Measurements from ENCODE around the gene RPL19.

RPL19 gene

GRCh38 chr17:39204245-39204644, 4.2 kb downstream of the RPL19 start:
- no peak overlapping the region for H3K4me3 ChIP-seq (ENCODE audit: low read length)
- TF ChIP-seq, protein P1, sequence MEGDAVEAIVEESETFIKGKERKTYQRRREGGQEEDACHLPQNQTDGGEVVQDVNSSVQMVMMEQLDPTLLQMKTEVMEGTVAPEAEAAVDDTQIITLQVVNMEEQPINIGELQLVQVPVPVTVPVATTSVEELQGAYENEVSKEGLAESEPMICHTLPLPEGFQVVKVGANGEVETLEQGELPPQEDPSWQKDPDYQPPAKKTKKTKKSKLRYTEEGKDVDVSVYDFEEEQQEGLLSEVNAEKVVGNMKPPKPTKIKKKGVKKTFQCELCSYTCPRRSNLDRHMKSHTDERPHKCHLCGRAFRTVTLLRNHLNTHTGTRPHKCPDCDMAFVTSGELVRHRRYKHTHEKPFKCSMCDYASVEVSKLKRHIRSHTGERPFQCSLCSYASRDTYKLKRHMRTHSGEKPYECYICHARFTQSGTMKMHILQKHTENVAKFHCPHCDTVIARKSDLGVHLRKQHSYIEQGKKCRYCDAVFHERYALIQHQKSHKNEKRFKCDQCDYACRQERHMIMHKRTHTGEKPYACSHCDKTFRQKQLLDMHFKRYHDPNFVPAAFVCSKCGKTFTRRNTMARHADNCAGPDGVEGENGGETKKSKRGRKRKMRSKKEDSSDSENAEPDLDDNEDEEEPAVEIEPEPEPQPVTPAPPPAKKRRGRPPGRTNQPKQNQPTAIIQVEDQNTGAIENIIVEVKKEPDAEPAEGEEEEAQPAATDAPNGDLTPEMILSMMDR (conservative IDR thresholded peaks at IDR 0.05; ENCODE audit: low read depth, low read length) = no peak
- DNase-seq (ENCODE audit: low read depth) = no peak

- TF ChIP-seq, protein P1 (conservative IDR thresholded peaks at IDR 0.05; ENCODE audit: low read depth, low read length) = no peak
- DNase-seq (ENCODE audit: low read depth) = no peak
- no peak overlapping the region for H3K4me3 ChIP-seq (ENCODE audit: low read length)
Measured at GRCh38 chr17:39205112-39205526, 5.0 kb downstream of the RPL19 start.

DNA sequence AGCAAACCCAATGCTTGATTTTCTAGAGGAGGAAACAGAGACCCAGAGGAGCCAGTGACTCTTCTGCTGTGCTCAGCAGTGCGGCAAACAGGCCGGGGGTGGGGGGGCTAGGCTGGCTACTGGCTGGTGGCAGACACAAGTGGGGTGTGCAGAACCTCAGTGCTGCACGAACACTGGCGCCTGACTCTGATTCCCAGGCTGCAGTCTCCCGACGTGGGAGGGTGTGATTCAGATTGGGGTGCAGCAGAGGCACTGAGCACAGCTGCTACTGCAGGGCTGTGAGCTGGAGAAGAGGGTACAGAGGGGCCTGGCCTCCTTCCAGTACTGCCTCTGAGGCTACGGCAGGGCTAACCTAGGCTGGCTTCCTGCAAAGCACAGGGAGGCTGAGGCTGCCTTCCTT, 8.1 kb downstream of the RPL19 start:
- DNase-seq (ENCODE audit: low read depth) = no peak
- H3K4me3 ChIP-seq (ENCODE audit: low read length) = no peak overlapping the region
- TF ChIP-seq, protein P1 (conservative IDR thresholded peaks at IDR 0.05; ENCODE audit: low read depth, low read length) = no peak

DNA sequence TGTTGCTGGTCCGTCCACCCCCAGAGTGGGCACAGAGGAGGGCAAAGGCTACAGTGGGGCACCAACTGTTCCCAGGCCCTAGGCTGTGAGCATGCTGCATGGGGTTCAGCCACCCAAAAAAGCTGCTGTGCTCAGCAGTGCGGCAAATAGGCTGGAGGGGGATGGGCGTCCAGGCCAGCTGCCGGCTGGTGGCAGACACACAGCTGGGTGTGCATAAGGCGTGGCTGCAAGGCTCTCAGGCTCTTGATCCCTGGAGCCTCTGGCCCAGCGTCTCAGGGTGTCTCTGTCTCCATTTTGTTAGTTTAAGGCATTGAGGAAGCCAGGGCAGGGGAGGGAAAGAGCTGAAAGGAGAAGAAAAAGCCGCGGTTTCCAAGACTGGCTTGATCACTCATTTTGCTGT, 8.8 kb downstream of the RPL19 start:
- no peak overlapping the region for H3K4me3 ChIP-seq (ENCODE audit: low read length)
- DNase-seq (ENCODE audit: low read depth) = no peak
- TF ChIP-seq, protein P1 (conservative IDR thresholded peaks at IDR 0.05; ENCODE audit: low read depth, low read length) = no peak

DNA sequence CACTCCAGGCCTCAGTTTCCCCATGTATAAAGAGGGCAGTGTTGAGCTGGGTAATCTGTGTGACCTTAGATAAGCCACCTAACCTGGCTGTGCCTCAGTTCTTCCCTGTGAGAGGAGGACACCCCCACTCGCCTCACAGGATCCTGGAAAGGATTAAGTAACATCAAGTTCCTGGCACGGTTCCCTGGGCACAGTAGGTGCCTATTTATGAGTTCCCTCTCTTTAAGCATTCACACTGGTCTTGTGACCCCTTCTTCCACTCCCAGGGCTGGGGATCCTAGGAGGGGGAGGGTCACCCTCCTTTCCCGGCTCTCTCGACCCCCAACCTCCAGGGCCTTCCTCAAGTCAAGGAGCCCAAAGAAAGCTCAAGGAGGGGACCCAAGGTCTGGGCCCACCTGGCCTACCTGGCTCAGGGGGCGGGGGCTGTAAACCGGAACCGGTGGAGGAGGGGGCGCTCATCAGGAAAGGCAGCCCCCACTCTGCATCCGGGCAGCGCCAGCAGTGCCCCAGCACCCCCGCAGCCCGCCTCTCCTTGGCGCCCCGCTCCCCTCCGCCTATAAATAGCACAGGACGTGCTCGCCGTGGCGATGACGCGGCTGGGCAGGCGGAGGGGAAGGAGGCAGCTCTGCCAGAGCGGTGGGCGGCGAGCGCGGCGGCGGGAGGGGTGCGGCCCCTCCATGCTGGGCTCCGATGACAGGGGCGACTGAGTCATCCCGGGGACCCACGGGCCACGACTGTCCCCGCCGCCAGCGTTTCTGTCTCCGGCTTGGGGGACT, 9.4 kb downstream of the RPL19 start:
- peak overlapping the region; percentile 41 for H3K4me3 ChIP-seq (ENCODE audit: low read length)
- no peak for DNase-seq (ENCODE audit: low read depth)
- TF ChIP-seq, protein P1 (conservative IDR thresholded peaks at IDR 0.05; ENCODE audit: low read depth, low read length) = no peak

- DNase-seq (ENCODE audit: low read depth) = no peak
- H3K4me3 ChIP-seq (ENCODE audit: low read length) = peak overlapping the region; percentile 23
- TF ChIP-seq, protein P1 (conservative IDR thresholded peaks at IDR 0.05; ENCODE audit: low read depth, low read length) = no peak
Measured at GRCh38 chr17:39210093-39210434, 10.0 kb downstream of the RPL19 start.

GRCh38 chr17:39212195-39212810, 12.2 kb downstream of the RPL19 start:
- DNase-seq (ENCODE audit: low read depth) = no peak

More at GRCh38 chr17:39212195-39212810, 12.2 kb downstream of the RPL19 start:
- no peak overlapping the region for H3K4me3 ChIP-seq (ENCODE audit: low read length)
- TF ChIP-seq, protein P1 (conservative IDR thresholded peaks at IDR 0.05; ENCODE audit: low read depth, low read length) = no peak
